ENCODE results near the gene KLHL29.

GRCh38 chr2:23660237-23660636 lies 275.3 kb downstream of the KLHL29 start:
- TF ChIP-seq POLR2AphosphoS5 (IDR thresholded peaks at IDR 0.05; ENCODE audit: low read depth, low read length) (no peak), TAF1 (IDR thresholded peaks at IDR 0.05; ENCODE audit: borderline replicate concordance, insufficient read depth, low read length) (no peak), SIN3A (IDR thresholded peaks at IDR 0.05; ENCODE audit: borderline replicate concordance, insufficient read depth, low read length) (no peak)
- TF ChIP-seq, protein P1, sequence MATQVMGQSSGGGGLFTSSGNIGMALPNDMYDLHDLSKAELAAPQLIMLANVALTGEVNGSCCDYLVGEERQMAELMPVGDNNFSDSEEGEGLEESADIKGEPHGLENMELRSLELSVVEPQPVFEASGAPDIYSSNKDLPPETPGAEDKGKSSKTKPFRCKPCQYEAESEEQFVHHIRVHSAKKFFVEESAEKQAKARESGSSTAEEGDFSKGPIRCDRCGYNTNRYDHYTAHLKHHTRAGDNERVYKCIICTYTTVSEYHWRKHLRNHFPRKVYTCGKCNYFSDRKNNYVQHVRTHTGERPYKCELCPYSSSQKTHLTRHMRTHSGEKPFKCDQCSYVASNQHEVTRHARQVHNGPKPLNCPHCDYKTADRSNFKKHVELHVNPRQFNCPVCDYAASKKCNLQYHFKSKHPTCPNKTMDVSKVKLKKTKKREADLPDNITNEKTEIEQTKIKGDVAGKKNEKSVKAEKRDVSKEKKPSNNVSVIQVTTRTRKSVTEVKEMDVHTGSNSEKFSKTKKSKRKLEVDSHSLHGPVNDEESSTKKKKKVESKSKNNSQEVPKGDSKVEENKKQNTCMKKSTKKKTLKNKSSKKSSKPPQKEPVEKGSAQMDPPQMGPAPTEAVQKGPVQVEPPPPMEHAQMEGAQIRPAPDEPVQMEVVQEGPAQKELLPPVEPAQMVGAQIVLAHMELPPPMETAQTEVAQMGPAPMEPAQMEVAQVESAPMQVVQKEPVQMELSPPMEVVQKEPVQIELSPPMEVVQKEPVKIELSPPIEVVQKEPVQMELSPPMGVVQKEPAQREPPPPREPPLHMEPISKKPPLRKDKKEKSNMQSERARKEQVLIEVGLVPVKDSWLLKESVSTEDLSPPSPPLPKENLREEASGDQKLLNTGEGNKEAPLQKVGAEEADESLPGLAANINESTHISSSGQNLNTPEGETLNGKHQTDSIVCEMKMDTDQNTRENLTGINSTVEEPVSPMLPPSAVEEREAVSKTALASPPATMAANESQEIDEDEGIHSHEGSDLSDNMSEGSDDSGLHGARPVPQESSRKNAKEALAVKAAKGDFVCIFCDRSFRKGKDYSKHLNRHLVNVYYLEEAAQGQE (IDR thresholded peaks at IDR 0.05; ENCODE audit: insufficient read depth in 1 of 2, low read depth in 2 of 2, low read length in 2 of 2) = no peak
